ENCODE data around the gene CNTN6.

DNA sequence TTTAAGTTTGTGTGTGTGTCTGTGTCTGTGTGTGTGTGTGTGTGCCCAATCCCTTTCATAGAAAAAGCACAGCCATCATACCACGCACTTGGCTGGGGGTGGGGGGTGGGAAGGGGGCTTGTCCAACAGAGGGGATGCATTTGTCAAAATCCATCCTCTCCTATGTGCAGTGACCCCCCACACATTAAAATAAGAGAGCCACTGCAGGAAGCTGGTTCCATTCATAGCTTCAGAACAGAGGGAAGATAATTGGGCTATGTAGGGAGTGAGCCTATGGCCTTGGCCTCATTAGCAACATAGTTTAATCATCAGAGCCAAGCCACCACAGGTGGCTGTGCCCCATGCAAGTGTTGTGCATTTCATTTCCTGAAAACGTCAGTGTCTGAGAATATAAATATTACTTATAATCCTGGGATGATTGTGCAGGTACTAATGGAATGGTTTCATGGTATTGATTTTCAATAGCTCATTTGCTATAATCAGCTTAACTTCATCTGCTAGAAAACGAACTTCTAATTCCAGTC, 330.8 kb downstream of the CNTN6 start:
- no peak for TF ChIP-seq POLR2AphosphoS5 (IDR thresholded peaks at IDR 0.05; ENCODE audit: low read depth, low read length)
- TF ChIP-seq SPI1 (IDR thresholded peaks at IDR 0.05; ENCODE audit: low read depth, low read length), result no peak

Measured in GM12891 (cell line).